Activated T-cell treated with anti-CD3 and anti-CD28 coated beads, Interleukin-2, amount 50 U/mL, for 4 hours (primary cell): ENCODE data around the gene TMEM132D. TPM values are rescaled to one million over a fixed set of nuclear protein-coding genes. Genes with fewer than 3 reads are reported as not detected.

Experiments
- ATAC-seq, 2 donors: fragments of 200-7000 bp; cut with Tn5 transposase; one replicate each; pipeline ENCODE4 v1.10.0; 2021
- DNase-seq: peaks from one replicate; pipeline ENCODE4 v3.0.0-alpha.2; 2020
- H3K27me3 Mint-ChIP-seq: one replicate; pipeline ENCODE4 v1.8.0; 2021; ENCODE audit warnings: low read depth, mixed read lengths
- H3K36me3 Mint-ChIP-seq: one replicate; pipeline ENCODE4 v1.8.0; 2022; ENCODE audit warnings: mixed read lengths; ENCODE audit not compliant: insufficient read depth
- H3K4me1 Mint-ChIP-seq: one replicate; pipeline ENCODE4 v1.8.0; 2021; ENCODE audit warnings: low read depth, mixed read lengths
- H3K4me3 Mint-ChIP-seq: one replicate; pipeline ENCODE4 v1.8.0; 2021; ENCODE audit warnings: mild to moderate bottlenecking, moderate library complexity, mixed read lengths
- H3K9me3 Mint-ChIP-seq: one replicate; pipeline ENCODE4 v1.8.0; 2021; ENCODE audit warnings: mixed read lengths
- total RNA-seq, 3 donors: library from RNA; stranded (reverse); gene quantifications; one replicate each; pipeline ENCODE4 v1.2.1, GENCODE V29; 2021

TMEM132D gene
- total RNA-seq, 3 donors from 2014 or later: not detected

- ATAC-seq (no peak), DNase-seq (no peak)
- peaks cover 3% of the 10 kb centered on the region for H3K9me3 Mint-ChIP-seq
- H3K36me3 Mint-ChIP-seq: no peaks in the 10 kb centered on the region
- H3K27me3 Mint-ChIP-seq: no peaks in the 10 kb centered on the region
- no peaks in the 10 kb centered on the region for H3K4me1 Mint-ChIP-seq
- H3K4me3 Mint-ChIP-seq: no peak overlapping the region
These were observed 672.3 kb downstream of the TMEM132D start for GRCh38 chr12:129231491-129231890.

GRCh38 chr12:129230995-129231394 lies 672.8 kb downstream of the TMEM132D start:
- no peak for DNase-seq
- peaks cover 3% of the 10 kb centered on the region for H3K9me3 Mint-ChIP-seq
- H3K27me3 Mint-ChIP-seq: no peaks in the 10 kb centered on the region
- ATAC-seq: no peak
- H3K36me3 Mint-ChIP-seq: no peaks in the 10 kb centered on the region
- no peaks in the 10 kb centered on the region for H3K4me1 Mint-ChIP-seq
- no peak overlapping the region for H3K4me3 Mint-ChIP-seq

GRCh38 chr12:129226851-129227250 lies 677.0 kb downstream of the TMEM132D start:
- H3K36me3 Mint-ChIP-seq: no peaks in the 10 kb centered on the region

GRCh38 chr12:129226005-129226404 lies 677.8 kb downstream of the TMEM132D start:
- no peak for ATAC-seq
- Mint-ChIP-seq H3K4me1 (no peaks in the 10 kb centered on the region), H3K4me3 (no peak overlapping the region)

More at GRCh38 chr12:129226851-129227250, 677.0 kb downstream of the TMEM132D start:
- no peak overlapping the region for H3K4me3 Mint-ChIP-seq
- no peak for DNase-seq
- ATAC-seq: no peak
- no peaks in the 10 kb centered on the region for H3K27me3 Mint-ChIP-seq
- no peaks in the 10 kb centered on the region for H3K4me1 Mint-ChIP-seq
- H3K9me3 Mint-ChIP-seq: peaks cover 3% of the 10 kb centered on the region

GRCh38 chr12:129215556-129215955 lies 688.3 kb downstream of the TMEM132D start:
- DNase-seq (no peak), ATAC-seq (no peak)
- H3K36me3 Mint-ChIP-seq: no peaks in the 10 kb centered on the region
- H3K4me3 Mint-ChIP-seq: no peak overlapping the region
- no peaks in the 10 kb centered on the region for H3K27me3 Mint-ChIP-seq
- no peaks in the 10 kb centered on the region for H3K4me1 Mint-ChIP-seq
- H3K9me3 Mint-ChIP-seq: peaks cover 19% of the 10 kb centered on the region

More at GRCh38 chr12:129226005-129226404, 677.8 kb downstream of the TMEM132D start:
- no peak for DNase-seq
- Mint-ChIP-seq H3K9me3 (peaks cover 3% of the 10 kb centered on the region), H3K36me3 (no peaks in the 10 kb centered on the region), H3K27me3 (no peaks in the 10 kb centered on the region)

GRCh38 chr12:129213551-129213950 lies 690.3 kb downstream of the TMEM132D start:
- ATAC-seq (no peak), DNase-seq (no peak)
- Mint-ChIP-seq H3K4me3 (no peak overlapping the region), H3K36me3 (no peaks in the 10 kb centered on the region), H3K4me1 (no peaks in the 10 kb centered on the region), H3K9me3 (peaks cover 16% of the 10 kb centered on the region), H3K27me3 (no peaks in the 10 kb centered on the region)

- DNase-seq: no peak
- Mint-ChIP-seq H3K4me3 (no peak overlapping the region), H3K4me1 (no peaks in the 10 kb centered on the region), H3K36me3 (no peaks in the 10 kb centered on the region), H3K27me3 (no peaks in the 10 kb centered on the region), H3K9me3 (peaks cover 12% of the 10 kb centered on the region)
- ATAC-seq: no peak
These were observed 691.8 kb downstream of the TMEM132D start for GRCh38 chr12:129211862-129212630.

- Mint-ChIP-seq H3K27me3 (no peaks in the 10 kb centered on the region), H3K9me3 (no peaks in the 10 kb centered on the region), H3K36me3 (no peaks in the 10 kb centered on the region), H3K4me3 (no peak overlapping the region), H3K4me1 (no peaks in the 10 kb centered on the region)
- no peak for DNase-seq
- ATAC-seq: no peak
These were observed 695.3 kb downstream of the TMEM132D start for GRCh38 chr12:129208566-129208965.

- no peak for DNase-seq
- H3K4me1 Mint-ChIP-seq: no peaks in the 10 kb centered on the region
- ATAC-seq: no peak
- no peaks in the 10 kb centered on the region for H3K27me3 Mint-ChIP-seq
- no peak overlapping the region for H3K4me3 Mint-ChIP-seq
- no peaks in the 10 kb centered on the region for H3K36me3 Mint-ChIP-seq
- H3K9me3 Mint-ChIP-seq: no peaks in the 10 kb centered on the region
These were observed 696.7 kb downstream of the TMEM132D start for GRCh38 chr12:129207084-129207483.

GRCh38 chr12:129203456-129203855 lies 700.4 kb downstream of the TMEM132D start:
- ATAC-seq: no peak
- H3K4me1 Mint-ChIP-seq: no peaks in the 10 kb centered on the region
- H3K4me3 Mint-ChIP-seq: no peak overlapping the region
- H3K27me3 Mint-ChIP-seq: no peaks in the 10 kb centered on the region
- no peak for DNase-seq
- no peaks in the 10 kb centered on the region for H3K36me3 Mint-ChIP-seq
- peaks cover 9% of the 10 kb centered on the region for H3K9me3 Mint-ChIP-seq

- H3K36me3 Mint-ChIP-seq: no peaks in the 10 kb centered on the region
- peaks cover 14% of the 10 kb centered on the region for H3K9me3 Mint-ChIP-seq
- H3K4me1 Mint-ChIP-seq: no peaks in the 10 kb centered on the region
- ATAC-seq (no peak), DNase-seq (no peak)
- H3K27me3 Mint-ChIP-seq: no peaks in the 10 kb centered on the region
- no peak overlapping the region for H3K4me3 Mint-ChIP-seq
These were observed 701.6 kb downstream of the TMEM132D start for GRCh38 chr12:129202109-129202814.

GRCh38 chr12:129201029-129201428 lies 702.8 kb downstream of the TMEM132D start:
- Mint-ChIP-seq H3K4me3 (no peak overlapping the region), H3K27me3 (no peaks in the 10 kb centered on the region), H3K4me1 (no peaks in the 10 kb centered on the region), H3K9me3 (peaks cover 14% of the 10 kb centered on the region), H3K36me3 (no peaks in the 10 kb centered on the region)
- DNase-seq (no peak), ATAC-seq (no peak)

- peaks cover 14% of the 10 kb centered on the region for H3K9me3 Mint-ChIP-seq
- no peak overlapping the region for H3K4me3 Mint-ChIP-seq
- DNase-seq: no peak
- no peaks in the 10 kb centered on the region for H3K36me3 Mint-ChIP-seq
- no peaks in the 10 kb centered on the region for H3K27me3 Mint-ChIP-seq
- ATAC-seq: no peak
- H3K4me1 Mint-ChIP-seq: no peaks in the 10 kb centered on the region
These were observed 703.2 kb downstream of the TMEM132D start for GRCh38 chr12:129200576-129200975.

GRCh38 chr12:129196927-129197326 lies 706.9 kb downstream of the TMEM132D start:
- no peak for ATAC-seq
- Mint-ChIP-seq H3K4me1 (no peaks in the 10 kb centered on the region), H3K9me3 (peaks cover 32% of the 10 kb centered on the region), H3K27me3 (no peaks in the 10 kb centered on the region), H3K36me3 (no peaks in the 10 kb centered on the region), H3K4me3 (no peak overlapping the region)
- DNase-seq: no peak

GRCh38 chr12:129195081-129195480 lies 708.7 kb downstream of the TMEM132D start:
- DNase-seq: no peak
- Mint-ChIP-seq H3K4me1 (no peaks in the 10 kb centered on the region), H3K36me3 (no peaks in the 10 kb centered on the region), H3K4me3 (no peak overlapping the region), H3K27me3 (no peaks in the 10 kb centered on the region), H3K9me3 (peaks cover 34% of the 10 kb centered on the region)
- no peak for ATAC-seq
